Vagina (tissue), 2 donors: ENCODE data around the gene SLC25A20.

Experiments used
- POLR2A ChIP-seq, 2 donors: fragments of 450-650 bp; IDR thresholded peaks; one replicate each; pipeline ENCODE4 v1.6.1; 2017; ENCODE audit warnings: antibody characterized with exemption in 2 of 2, mild to moderate bottlenecking in 2 of 2, moderate library complexity in 2 of 2
- POLR2AphosphoS5 ChIP-seq, 2 donors: sonication (generic); formaldehyde crosslinking; IDR thresholded peaks; one replicate each; pipeline ENCODE4 v1.9.0; 2017; ENCODE audit warnings: antibody characterized with exemption in 2 of 2, mild to moderate bottlenecking in 2 of 2, low read depth in 1 of 2; ENCODE audit not compliant: insufficient read depth in 1 of 2
- TF ChIP-seq, protein P1 (sequence below), 3 experiments: fragments of 450-650 bp in 2 of 3; fragments of 200-600 bp in 1 of 3; sonication (generic) in 1 of 3; IDR thresholded peaks; one replicate each; pipeline ENCODE4 v1.5.1; 2017 to 2019; ENCODE audit warnings: antibody characterized with exemption in 3 of 3, mild to moderate bottlenecking in 2 of 3, moderate library complexity in 2 of 3

DNA sequence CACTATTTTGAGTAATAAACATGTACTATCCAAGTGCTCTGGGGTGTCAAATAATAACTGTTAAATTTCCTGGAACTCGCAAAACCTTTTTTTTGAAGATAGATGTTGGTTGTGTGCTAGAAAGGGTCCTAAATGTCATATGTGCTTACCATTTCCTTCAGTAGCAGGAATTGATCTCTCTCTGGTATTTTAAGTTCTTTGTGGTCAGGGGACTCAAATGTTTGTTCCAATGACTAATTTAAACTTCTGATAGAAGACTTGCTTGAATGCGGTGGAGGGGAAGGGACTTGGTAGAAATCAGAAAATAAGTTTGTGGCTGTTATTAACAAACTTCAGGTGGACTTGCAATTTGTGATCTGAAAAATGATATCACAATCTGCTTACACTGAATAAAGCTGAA is 46.8 kb upstream of the SLC25A20 start:
- TF ChIP-seq POLR2AphosphoS5 (IDR thresholded peaks at IDR 0.05; ENCODE audit: insufficient read depth in 1 of 2, low read depth in 1 of 2) (no peak), POLR2A (IDR thresholded peaks at IDR 0.05) (no peak)
- TF ChIP-seq, protein P1, sequence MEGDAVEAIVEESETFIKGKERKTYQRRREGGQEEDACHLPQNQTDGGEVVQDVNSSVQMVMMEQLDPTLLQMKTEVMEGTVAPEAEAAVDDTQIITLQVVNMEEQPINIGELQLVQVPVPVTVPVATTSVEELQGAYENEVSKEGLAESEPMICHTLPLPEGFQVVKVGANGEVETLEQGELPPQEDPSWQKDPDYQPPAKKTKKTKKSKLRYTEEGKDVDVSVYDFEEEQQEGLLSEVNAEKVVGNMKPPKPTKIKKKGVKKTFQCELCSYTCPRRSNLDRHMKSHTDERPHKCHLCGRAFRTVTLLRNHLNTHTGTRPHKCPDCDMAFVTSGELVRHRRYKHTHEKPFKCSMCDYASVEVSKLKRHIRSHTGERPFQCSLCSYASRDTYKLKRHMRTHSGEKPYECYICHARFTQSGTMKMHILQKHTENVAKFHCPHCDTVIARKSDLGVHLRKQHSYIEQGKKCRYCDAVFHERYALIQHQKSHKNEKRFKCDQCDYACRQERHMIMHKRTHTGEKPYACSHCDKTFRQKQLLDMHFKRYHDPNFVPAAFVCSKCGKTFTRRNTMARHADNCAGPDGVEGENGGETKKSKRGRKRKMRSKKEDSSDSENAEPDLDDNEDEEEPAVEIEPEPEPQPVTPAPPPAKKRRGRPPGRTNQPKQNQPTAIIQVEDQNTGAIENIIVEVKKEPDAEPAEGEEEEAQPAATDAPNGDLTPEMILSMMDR (IDR thresholded peaks at IDR 0.05), result no peak
